GM23248 (cell line): Measurements from ENCODE around the gene BTBD2. TPM values are rescaled to one million over a fixed set of nuclear protein-coding genes. Genes with fewer than 3 reads are reported as not detected.

ENCODE experiments used
- DNase-seq: peaks from one replicate; pipeline ENCODE4 v3.0.0-alpha.2; 2015
- H2AFZ ChIP-seq: fragments of 200-600 bp; sonication (generic); 2 replicates; pipeline ENCODE4 v1.6.1; 2016; ENCODE audit warnings: antibody characterized with exemption
- H3F3A ChIP-seq: fragments of 200-600 bp; sonication (generic); 2 replicates; pipeline ENCODE4 v1.6.1; 2016; ENCODE audit warnings: mild to moderate bottlenecking, antibody characterized with exemption, mixed run types; ENCODE audit not compliant: insufficient read depth
- H3K27ac ChIP-seq: fragments of 200-600 bp; sonication (generic); 2 replicates; pipeline ENCODE4 v1.5.1; 2016; ENCODE audit warnings: mild to moderate bottlenecking
- H3K27me3 ChIP-seq: fragments of 200-600 bp; sonication (generic); replicated peaks from 2 replicates; pipeline ENCODE4 v1.6.1; 2016; ENCODE audit warnings: mild to moderate bottlenecking; ENCODE audit not compliant: insufficient read depth
- H3K36me3 ChIP-seq: fragments of 200-600 bp; sonication (generic); 2 replicates; pipeline ENCODE4 v1.6.1; 2016; ENCODE audit warnings: low read depth, mild to moderate bottlenecking
- H3K4me1 ChIP-seq: fragments of 200-600 bp; sonication (generic); 2 replicates; pipeline ENCODE4 v1.6.1; 2016; ENCODE audit warnings: mild to moderate bottlenecking; ENCODE audit not compliant: insufficient read depth
- H3K4me2 ChIP-seq: fragments of 200-600 bp; sonication (generic); one replicate; pipeline ENCODE4 v1.6.1; 2016; ENCODE audit warnings: mild to moderate bottlenecking; ENCODE audit not compliant: unreplicated experiment
- H3K4me3 ChIP-seq: fragments of 200-600 bp; sonication (generic); 2 replicates; pipeline ENCODE4 v1.5.1; 2016; ENCODE audit warnings: mild to moderate bottlenecking
- H3K79me2 ChIP-seq: fragments of 200-600 bp; sonication (generic); 2 replicates; pipeline ENCODE4 v1.6.1; 2016; ENCODE audit warnings: mild to moderate bottlenecking; ENCODE audit not compliant: insufficient read depth
- H3K9ac ChIP-seq: fragments of 200-600 bp; sonication (generic); 2 replicates; pipeline ENCODE4 v1.6.1; 2016; ENCODE audit warnings: mild to moderate bottlenecking
- H3K9me2 ChIP-seq: fragments of 200-600 bp; sonication (generic); 2 replicates; pipeline ENCODE4 v1.6.1; 2016; ENCODE audit warnings: mixed run types, mild to moderate bottlenecking, moderate library complexity; ENCODE audit not compliant: insufficient read depth
- H3K9me3 ChIP-seq: fragments of 200-600 bp; sonication (generic); one replicate; pipeline ENCODE4 v1.6.1; 2017; ENCODE audit warnings: low read depth
- H4K20me1 ChIP-seq: fragments of 200-600 bp; sonication (generic); 2 replicates; pipeline ENCODE4 v1.6.0; 2016; ENCODE audit not compliant: insufficient read depth
- EZH2 ChIP-seq: fragments of 200-600 bp; sonication (generic); IDR thresholded peaks from 2 replicates; pipeline ENCODE4 v1.6.1; 2018; ENCODE audit warnings: antibody characterized with exemption, mild to moderate bottlenecking; ENCODE audit not compliant: insufficient read depth, poor library complexity, severe bottlenecking
- EZH2phosphoT487 ChIP-seq: fragments of 200-600 bp; sonication (generic); IDR thresholded peaks from 2 replicates; pipeline ENCODE4 v1.6.1; 2018; ENCODE audit warnings: antibody characterized with exemption, moderate library complexity, mild to moderate bottlenecking, low read depth; ENCODE audit not compliant: insufficient read depth
- WGBS, 2 experiments: methylation state at CpG; one replicate each; pipeline ENCODE4 v1.1.6; 2015 to 2017; ENCODE audit warnings: low lambda C conversion rate in 2 of 2, low coverage in 1 of 2; ENCODE audit errors: missing lambda C conversion rate in 2 of 2; 5-methylcytosine and 5-hydroxymethylcytosine counted together
- in situ Hi-C: fragments of 300-500 bp; cut with MboI; formaldehyde crosslinking; loops from 2 replicates; pipeline ENCODE4 v1.15.0; 2020
- polyA plus RNA-seq: library from polyadenylated mRNA; unstranded; fragments of >200 nt; fragmentation: Nextera tagmentation; extraction: Ambion mirVana; gene quantifications from 2 replicates; pipeline ENCODE4 v1.2.1, GENCODE V29; 2016
- total RNA-seq: library from RNA; depleted of rRNA; stranded (reverse); fragments of >200 nt; shearing (Covaris generic); gene quantifications from 2 replicates; pipeline ENCODE4 v1.2.3, GENCODE V29; 2014

Gene BTBD2
- total and polyA plus RNA-seq, 2 experiments from 2014 or later: 6.8 to 69.5 TPM

- Histone ChIP-seq H3K9ac (peak overlapping the region; percentile 31; the same call in 1 of the 2 replicates), H3K79me2 (peaks cover 20% of the 10 kb centered on the region), H2AFZ (no peak overlapping the region), H4K20me1 (no peaks in the 10 kb centered on the region; the same call in 1 of the 2 replicates), H3K27ac (no peak overlapping the region), H3K9me3 (no peaks in the 10 kb centered on the region), H3K9me2 (no peaks in the 10 kb centered on the region), H3K36me3 (peaks cover 17% of the 10 kb centered on the region; the same call in 1 of the 2 replicates), H3K4me3 (no peak overlapping the region), H3K4me2 (no peak overlapping the region), H3F3A (peaks cover 7% of the 10 kb centered on the region), H3K27me3 (no peaks in the 10 kb centered on the region), H3K4me1 (no peaks in the 10 kb centered on the region)
- 52 to 54% methylated on average over 33 to 54 of the region's 77 CpGs for WGBS, 2 experiments
- DNase-seq: peak; percentile 86
- in situ Hi-C loops: no loop called here
- no peak for TF ChIP-seq EZH2phosphoT487
- TF ChIP-seq EZH2: no peak
Measured at GRCh38 chr19:2041683-2042484, 26.4 kb upstream of the BTBD2 start.

- in situ Hi-C loops: no loop called here
- H3K4me3 ChIP-seq: no peak overlapping the region
- TF ChIP-seq EZH2: no peak
- TF ChIP-seq EZH2phosphoT487: no peak
- DNase-seq: no peak
- H4K20me1 ChIP-seq: no peaks in the 10 kb centered on the region; the same call in 1 of the 2 replicates
- H3K27ac ChIP-seq: no peak overlapping the region
- H3K4me1 ChIP-seq: no peaks in the 10 kb centered on the region
- peaks cover 16% of the 10 kb centered on the region; the same call in 1 of the 2 replicates for H3K36me3 ChIP-seq
- H3K79me2 ChIP-seq: 0 out of 2 replicates have a peak, but pooled peaks cover 15% of the 10 kb centered on the region
- no peaks in the 10 kb centered on the region for H3K27me3 ChIP-seq
- H3K9me2 ChIP-seq: no peaks in the 10 kb centered on the region
- peaks cover 7% of the 10 kb centered on the region for H3F3A ChIP-seq
- H3K9me3 ChIP-seq: no peaks in the 10 kb centered on the region
- WGBS, 2 experiments: 94 to 98% methylated on average over 6 of the region's 6 CpGs
- H2AFZ ChIP-seq: no peak overlapping the region
- no peak overlapping the region for H3K9ac ChIP-seq
- no peak overlapping the region for H3K4me2 ChIP-seq
Measured at GRCh38 chr19:2041433-2041682, 25.8 kb upstream of the BTBD2 start.

DNA sequence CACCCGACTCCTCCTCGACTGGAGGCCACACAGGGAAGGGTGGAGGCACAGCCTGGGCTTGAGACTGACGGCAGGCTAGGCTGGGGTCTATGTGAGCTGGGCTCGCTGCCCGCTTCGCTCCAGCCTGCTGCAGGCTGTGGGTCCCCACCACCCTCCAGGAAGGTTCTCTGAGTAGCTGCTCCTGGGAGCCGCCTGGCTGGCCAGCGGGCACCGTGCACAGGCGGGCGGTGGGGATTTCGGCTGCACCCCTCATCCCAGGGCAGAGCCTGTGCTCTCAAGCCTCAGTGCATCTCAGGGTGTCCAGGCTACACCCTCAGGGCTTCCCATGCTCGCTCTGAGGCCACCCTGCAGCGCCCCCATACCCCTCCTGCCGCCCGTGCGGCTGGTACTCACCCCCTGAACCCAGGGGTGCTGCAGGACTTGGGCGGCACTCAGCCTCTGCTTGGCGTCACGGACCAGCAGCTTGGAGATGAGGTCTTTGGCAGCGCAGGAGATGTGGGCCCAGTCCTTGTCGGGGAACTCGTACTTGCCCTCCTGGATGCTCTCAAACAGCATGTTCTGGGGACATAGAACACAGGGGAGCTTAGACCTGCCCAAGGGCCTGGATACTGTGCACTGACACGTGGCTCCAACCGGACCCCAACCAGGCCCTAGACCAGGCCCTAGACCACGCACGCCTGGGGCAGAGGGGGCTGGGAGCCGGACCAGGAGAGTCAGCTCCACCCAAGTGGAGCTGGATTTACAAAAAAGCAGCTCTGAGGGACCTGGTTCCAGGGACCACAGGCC, 25.3 kb upstream of the BTBD2 start:
- no peak overlapping the region for H3K4me3 ChIP-seq
- no peak overlapping the region for H3K9ac ChIP-seq
- 91 to 94% methylated on average over 28 of the region's 28 CpGs for WGBS, 2 experiments
- peaks cover 7% of the 10 kb centered on the region for H3F3A ChIP-seq
- no peaks in the 10 kb centered on the region for H3K4me1 ChIP-seq
- H2AFZ ChIP-seq: no peak overlapping the region
- in situ Hi-C loops: no loop called here
- no peaks in the 10 kb centered on the region for H3K9me2 ChIP-seq
- no peaks in the 10 kb centered on the region for H3K9me3 ChIP-seq
- no peak for DNase-seq
- H4K20me1 ChIP-seq: no peaks in the 10 kb centered on the region; the same call in 1 of the 2 replicates
- peaks cover 11% of the 10 kb centered on the region; the same call in 1 of the 2 replicates for H3K36me3 ChIP-seq
- 0 out of 2 replicates have a peak, but pooled peaks cover 12% of the 10 kb centered on the region for H3K79me2 ChIP-seq
- H3K4me2 ChIP-seq: no peak overlapping the region
- no peak for TF ChIP-seq EZH2
- no peak for TF ChIP-seq EZH2phosphoT487
- H3K27ac ChIP-seq: no peak overlapping the region
- no peaks in the 10 kb centered on the region for H3K27me3 ChIP-seq

- no peak overlapping the region for H3K4me3 ChIP-seq
- no peak overlapping the region for H3K4me2 ChIP-seq
- in situ Hi-C loops: no loop called here
- no peak overlapping the region for H3K27ac ChIP-seq
- H3K9me3 ChIP-seq: no peaks in the 10 kb centered on the region
- H3F3A ChIP-seq: peaks cover 7% of the 10 kb centered on the region
- DNase-seq: no peak
- WGBS, 2 experiments: 76 to 84% methylated on average over 10 to 17 of the region's 20 CpGs
- H3K79me2 ChIP-seq: 0 out of 2 replicates have a peak, but pooled peaks cover 5% of the 10 kb centered on the region
- H2AFZ ChIP-seq: no peak overlapping the region
- H3K9me2 ChIP-seq: no peaks in the 10 kb centered on the region
- peaks cover 8% of the 10 kb centered on the region; the same call in 1 of the 2 replicates for H3K36me3 ChIP-seq
- TF ChIP-seq EZH2: no peak
- TF ChIP-seq EZH2phosphoT487: no peak
- H3K9ac ChIP-seq: no peak overlapping the region
- no peaks in the 10 kb centered on the region; the same call in 1 of the 2 replicates for H4K20me1 ChIP-seq
- H3K27me3 ChIP-seq: no peaks in the 10 kb centered on the region
- H3K4me1 ChIP-seq: no peaks in the 10 kb centered on the region
Measured at GRCh38 chr19:2039959-2040646, 24.6 kb upstream of the BTBD2 start.
